CD4-positive, alpha-beta T cell treated with Interleukin-17A for 4 hours (primary cell): Measurements from ENCODE around the gene NEFH.
"Not testable (repeated sequence)": the region's sequence is repeated elsewhere in the genome, so short reads cannot be mapped to it uniquely, and the experiment has no call there.

Experiments used
- DNase-seq: peaks from one replicate; pipeline ENCODE4 v3.0.0-alpha.2; 2020; ENCODE audit warnings: mixed read lengths

NEFH gene

DNA sequence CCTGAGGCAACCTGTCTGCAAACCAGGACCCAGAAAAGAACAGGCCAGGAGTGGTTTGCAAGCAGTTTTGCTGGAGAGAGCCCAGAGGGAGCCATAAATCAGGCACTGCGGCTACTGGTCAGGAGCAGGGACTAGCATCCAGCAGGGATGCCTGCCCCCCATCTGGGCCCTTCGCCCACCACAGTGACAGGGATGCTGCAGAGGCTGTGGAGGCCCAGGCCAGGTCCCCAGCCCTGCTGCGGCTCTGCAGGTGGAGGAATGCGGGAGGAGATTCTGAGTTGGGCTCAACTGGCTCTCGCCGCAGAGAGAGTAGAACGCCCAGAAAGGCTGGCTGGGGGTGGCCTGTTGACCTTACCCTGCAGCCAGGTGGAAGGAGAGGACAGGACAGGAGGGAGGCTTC, 16.4 kb upstream of the NEFH start:
- DNase-seq: no peak

DNA sequence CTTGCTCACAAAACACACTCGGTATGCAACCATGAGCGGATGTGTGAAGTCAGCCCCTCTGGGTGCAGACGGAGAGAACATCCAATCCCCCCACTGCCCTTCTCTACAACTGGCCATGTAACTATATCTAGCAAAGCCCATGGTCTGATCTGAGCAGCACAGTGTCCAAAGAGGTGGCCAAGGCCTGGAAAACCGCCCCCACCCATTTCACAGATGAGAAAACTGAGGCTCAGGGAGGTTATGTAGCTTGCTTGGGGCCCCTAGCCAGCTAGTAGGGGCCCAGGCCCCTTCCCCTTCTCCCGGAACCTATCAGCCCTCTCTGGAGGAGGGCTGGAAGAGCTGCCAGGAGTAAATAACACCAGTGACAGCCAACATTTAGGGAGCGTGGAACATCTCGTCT, 15.4 kb upstream of the NEFH start:
- no peak for DNase-seq

- no peak for DNase-seq
These were observed 10.3 kb upstream of the NEFH start for GRCh38 chr22:29469755-29470154.

- peak; percentile 78 for DNase-seq
These were observed 9.7 kb upstream of the NEFH start for GRCh38 chr22:29470159-29470855.

GRCh38 chr22:29473001-29473400, 7.0 kb upstream of the NEFH start:
- DNase-seq: no peak

- no peak for DNase-seq
These were observed 4.5 kb upstream of the NEFH start for GRCh38 chr22:29475550-29475949.

DNA sequence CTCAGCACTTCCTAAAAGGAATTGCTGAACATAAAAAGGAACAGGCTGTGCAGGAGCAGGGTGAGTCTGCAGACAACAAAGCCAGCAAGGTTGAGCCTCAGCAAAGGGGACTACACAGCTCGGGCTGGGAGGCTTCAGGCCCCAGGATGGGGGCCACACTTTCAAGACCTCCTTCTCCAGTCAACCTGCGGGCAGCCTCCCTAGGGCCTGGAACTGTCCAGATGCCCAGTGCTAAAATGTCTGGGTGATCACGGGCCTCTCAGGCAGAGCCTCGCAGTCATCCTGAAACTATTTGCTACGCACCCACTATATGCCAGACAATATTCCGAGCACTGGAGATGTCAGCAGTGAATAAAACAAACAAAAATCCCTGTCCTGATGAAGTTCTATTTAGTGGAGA, 3.9 kb upstream of the NEFH start:
- no peak for DNase-seq

GRCh38 chr22:29477723-29478318, 2.2 kb upstream of the NEFH start:
- DNase-seq: no peak

GRCh38 chr22:29478326-29479276, 1.4 kb upstream of the NEFH start:
- DNase-seq: peak; percentile 15

DNA sequence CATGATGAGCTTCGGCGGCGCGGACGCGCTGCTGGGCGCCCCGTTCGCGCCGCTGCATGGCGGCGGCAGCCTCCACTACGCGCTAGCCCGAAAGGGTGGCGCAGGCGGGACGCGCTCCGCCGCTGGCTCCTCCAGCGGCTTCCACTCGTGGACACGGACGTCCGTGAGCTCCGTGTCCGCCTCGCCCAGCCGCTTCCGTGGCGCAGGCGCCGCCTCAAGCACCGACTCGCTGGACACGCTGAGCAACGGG, 169 bp downstream of the NEFH start:
- no peak for DNase-seq

- DNase-seq: peak; percentile 35
These were observed 670 bp downstream of the NEFH start for GRCh38 chr22:29480512-29481264.

GRCh38 chr22:29481265-29482000, 1.4 kb downstream of the NEFH start:
- no peak for DNase-seq

DNA sequence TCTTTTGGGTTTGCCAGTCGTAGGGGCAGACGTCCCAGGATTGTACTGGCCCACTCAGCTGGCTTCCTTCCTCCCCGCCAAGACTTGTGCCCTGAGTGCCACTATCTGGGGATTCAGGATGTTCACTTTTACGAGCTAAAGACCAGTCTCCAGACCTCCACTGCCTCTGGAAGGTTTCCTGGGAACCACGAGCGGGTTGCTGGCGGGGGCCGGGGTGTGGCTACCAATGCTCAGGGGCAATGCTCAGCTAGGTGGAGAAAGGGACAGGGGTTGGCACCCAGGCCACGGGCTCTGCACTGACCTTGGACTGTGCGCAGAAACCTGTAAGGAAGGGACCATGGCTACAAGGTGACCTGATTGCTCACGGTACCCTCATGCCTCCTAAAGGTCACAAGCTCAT, 2.2 kb downstream of the NEFH start:
- DNase-seq: no peak

GRCh38 chr22:29482726-29483125, 2.7 kb downstream of the NEFH start:
- no peak for DNase-seq

GRCh38 chr22:29483254-29483653, 3.2 kb downstream of the NEFH start:
- no peak for DNase-seq

DNA sequence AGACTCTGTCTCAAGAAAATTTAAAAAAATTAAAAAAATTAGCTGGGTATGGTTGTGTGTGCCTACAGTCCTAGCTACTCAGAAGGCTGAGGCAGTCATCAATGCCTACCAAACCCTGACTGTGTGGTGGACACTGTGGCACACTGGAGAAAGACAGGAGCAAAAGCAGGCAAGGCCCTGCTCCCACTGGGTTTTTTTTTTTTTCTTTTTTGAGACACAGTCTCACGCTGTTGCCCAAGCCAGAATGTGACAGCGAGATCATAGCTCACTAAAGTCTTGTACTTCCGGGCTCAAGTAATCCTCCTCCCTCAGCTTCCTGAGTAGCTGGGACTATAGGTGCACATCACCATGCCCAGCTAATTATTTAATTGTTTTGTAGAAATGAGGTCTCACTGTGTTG, 4.6 kb downstream of the NEFH start:
- no peak for DNase-seq

DNA sequence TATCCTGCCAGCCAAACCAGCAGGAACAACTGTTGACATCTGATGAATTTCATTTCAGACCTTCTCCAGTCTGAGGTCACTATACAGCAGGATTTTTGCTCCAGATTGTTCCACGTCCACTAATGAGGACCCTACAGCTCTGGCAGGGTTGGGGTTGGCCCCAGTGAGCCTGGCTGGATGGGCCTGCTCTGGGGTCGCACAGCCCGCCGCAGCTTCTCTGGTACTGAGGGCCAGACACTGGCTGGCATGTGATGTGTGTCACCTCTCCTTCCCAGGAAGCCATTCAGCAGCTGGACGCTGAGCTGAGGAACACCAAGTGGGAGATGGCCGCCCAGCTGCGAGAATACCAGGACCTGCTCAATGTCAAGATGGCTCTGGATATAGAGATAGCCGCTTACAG, 5.4 kb downstream of the NEFH start:
- no peak for DNase-seq

- DNase-seq: no peak
These were observed 7.5 kb downstream of the NEFH start for GRCh38 chr22:29487426-29487986.

DNA sequence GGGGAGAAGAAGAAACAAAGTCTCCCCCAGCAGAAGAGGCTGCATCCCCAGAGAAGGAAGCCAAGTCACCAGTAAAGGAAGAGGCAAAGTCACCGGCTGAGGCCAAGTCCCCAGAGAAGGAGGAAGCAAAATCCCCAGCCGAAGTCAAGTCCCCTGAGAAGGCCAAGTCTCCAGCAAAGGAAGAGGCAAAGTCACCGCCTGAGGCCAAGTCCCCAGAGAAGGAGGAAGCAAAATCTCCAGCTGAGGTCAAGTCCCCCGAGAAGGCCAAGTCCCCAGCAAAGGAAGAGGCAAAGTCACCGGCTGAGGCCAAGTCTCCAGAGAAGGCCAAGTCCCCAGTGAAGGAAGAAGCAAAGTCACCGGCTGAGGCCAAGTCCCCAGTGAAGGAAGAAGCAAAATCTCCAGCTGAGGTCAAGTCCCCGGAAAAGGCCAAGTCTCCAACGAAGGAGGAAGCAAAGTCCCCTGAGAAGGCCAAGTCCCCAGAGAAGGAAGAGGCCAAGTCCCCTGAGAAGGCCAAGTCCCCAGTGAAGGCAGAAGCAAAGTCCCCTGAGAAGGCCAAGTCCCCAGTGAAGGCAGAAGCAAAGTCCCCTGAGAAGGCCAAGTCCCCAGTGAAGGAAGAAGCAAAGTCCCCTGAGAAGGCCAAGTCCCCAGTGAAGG, 9.2 kb downstream of the NEFH start:
- not testable (repeated sequence) for DNase-seq

- no peak for DNase-seq
These were observed 11.0 kb downstream of the NEFH start for GRCh38 chr22:29491012-29491411.

- no peak for DNase-seq
These were observed 13.6 kb downstream of the NEFH start for GRCh38 chr22:29493636-29494035.

DNA sequence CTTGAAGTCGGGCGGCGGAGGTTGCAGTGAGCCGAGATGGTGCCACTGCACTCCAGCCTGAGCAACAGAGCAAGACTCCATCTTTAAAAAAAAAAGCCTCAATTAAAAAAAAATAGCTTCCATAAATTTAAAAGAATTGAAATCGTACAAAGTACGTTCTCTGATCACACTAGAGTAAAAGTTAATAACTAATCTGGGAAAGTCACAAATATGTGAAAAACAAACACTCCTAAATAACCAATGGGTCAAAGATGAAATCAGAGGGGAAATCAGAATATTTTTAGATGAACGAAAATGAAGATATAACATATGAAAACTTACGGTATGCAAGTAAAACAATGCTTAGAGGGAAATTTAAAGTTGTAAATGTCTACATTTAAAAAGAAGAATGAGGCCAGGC, 19.8 kb downstream of the NEFH start:
- DNase-seq: no peak
